ENCODE data around the gene UST. TPM values are rescaled to one million over a fixed set of nuclear protein-coding genes. Genes with fewer than 3 reads are reported as not detected.

UST gene
- total RNA-seq, 2 experiments from 2014 or later = 1.9 to 3.7 TPM

- no peak overlapping the region for H3K4me3 Mint-ChIP-seq
- ATAC-seq (ENCODE audit: poor library complexity) (no peak), DNase-seq (no peak)
- no peak for TF ChIP-seq CTCF (IDR thresholded peaks at IDR 0.05)
- H3K9me3 Mint-ChIP-seq = no peaks in the 10 kb centered on the region
- ChIA-PET POLR2A (interaction anchor here (0.9 kb wide), 1 partner anchor 10 kb away, joined by 4 read pairs; no protein-coding TSS in a partner anchor), CTCF (interaction anchor here (1.0 kb wide), 1 partner anchor 10 kb away, joined by 3 read pairs; no protein-coding TSS in a partner anchor)
- no peak overlapping the region for H3K27ac ChIP-seq (ENCODE audit: low read depth in 1 of 2, low read length in 2 of 2)
- H3K4me3 ChIP-seq (ENCODE audit: low read length) = no peak overlapping the region
- H3K9me3 ChIP-seq (ENCODE audit: control insufficient read depth in 1 of 2, insufficient read depth in 1 of 2, low read length in 2 of 2) = no peaks in the 10 kb centered on the region
- H3K27me3 Mint-ChIP-seq = no peaks in the 10 kb centered on the region
- H3K36me3 Mint-ChIP-seq (ENCODE audit: low read depth) = no peaks in the 10 kb centered on the region
- intact Hi-C loops (cut with DNase I, micrococcal nuclease) = no loop called here
- no peaks in the 10 kb centered on the region for H3K27me3 ChIP-seq (ENCODE audit: control insufficient read depth in 1 of 2, insufficient read depth in 2 of 2, low read length in 2 of 2)
- no peak overlapping the region for H3K27ac Mint-ChIP-seq
- H3K4me1 ChIP-seq (ENCODE audit: insufficient read depth, low read length) = peaks cover 36% of the 10 kb centered on the region
- peaks cover 45% of the 10 kb centered on the region for H3K4me1 Mint-ChIP-seq (ENCODE audit: low read depth)
- H3K36me3 ChIP-seq (ENCODE audit: insufficient read depth, low read length) = no peaks in the 10 kb centered on the region
Measured at GRCh38 chr6:149057464-149057840, 310.6 kb downstream of the UST start.

- DNase-seq = no peak
- ATAC-seq (ENCODE audit: poor library complexity) = no peak
- no peak for TF ChIP-seq CTCF (IDR thresholded peaks at IDR 0.05)
- POLR2A ChIA-PET = interaction anchor here (1.0 kb wide), 1 partner anchor 12 kb away, joined by 3 read pairs; no protein-coding TSS in a partner anchor
- CTCF ChIA-PET = interaction anchor here (1.1 kb wide), 1 partner anchor 372 kb away, joined by 6 read pairs; no protein-coding TSS in a partner anchor
- no peaks in the 10 kb centered on the region for H3K9me3 ChIP-seq (ENCODE audit: control insufficient read depth in 1 of 2, insufficient read depth in 1 of 2, low read length in 2 of 2)
- H3K4me3 Mint-ChIP-seq = peak overlapping the region; percentile 45
- no peaks in the 10 kb centered on the region for H3K36me3 Mint-ChIP-seq (ENCODE audit: low read depth)
- peaks cover 39% of the 10 kb centered on the region for H3K4me1 Mint-ChIP-seq (ENCODE audit: low read depth)
- intact Hi-C loops (cut with DNase I, micrococcal nuclease) = no loop called here
- H3K27ac Mint-ChIP-seq = peak overlapping the region; percentile 74
- no peaks in the 10 kb centered on the region for H3K36me3 ChIP-seq (ENCODE audit: insufficient read depth, low read length)
- H3K27me3 ChIP-seq (ENCODE audit: control insufficient read depth in 1 of 2, insufficient read depth in 2 of 2, low read length in 2 of 2) = no peaks in the 10 kb centered on the region
- peaks cover 29% of the 10 kb centered on the region for H3K4me1 ChIP-seq (ENCODE audit: insufficient read depth, low read length)
- H3K4me3 ChIP-seq (ENCODE audit: low read length) = no peak overlapping the region
- H3K27ac ChIP-seq (ENCODE audit: low read depth in 1 of 2, low read length in 2 of 2) = peak overlapping the region in 1 of 2 donors; percentile 51
- no peaks in the 10 kb centered on the region for H3K27me3 Mint-ChIP-seq
- H3K9me3 Mint-ChIP-seq = no peaks in the 10 kb centered on the region
Measured at GRCh38 chr6:149059557-149059956, 312.7 kb downstream of the UST start.

- Histone ChIP-seq H3K4me3 (ENCODE audit: low read length) (peak overlapping the region; percentile 35), H3K27ac (ENCODE audit: low read depth in 1 of 2, low read length in 2 of 2) (peak overlapping the region in 1 of 2 donors; percentile 51), H3K27me3 (ENCODE audit: control insufficient read depth in 1 of 2, insufficient read depth in 2 of 2, low read length in 2 of 2) (no peaks in the 10 kb centered on the region), H3K9me3 (ENCODE audit: control insufficient read depth in 1 of 2, insufficient read depth in 1 of 2, low read length in 2 of 2) (no peaks in the 10 kb centered on the region), H3K36me3 (ENCODE audit: insufficient read depth, low read length) (no peaks in the 10 kb centered on the region), H3K4me1 (ENCODE audit: insufficient read depth, low read length) (peaks cover 28% of the 10 kb centered on the region)
- intact Hi-C loops (cut with DNase I, micrococcal nuclease) = no loop called here
- peak; percentile 20 to 82 (median 40) for DNase-seq
- Mint-ChIP-seq H3K4me3 (peak overlapping the region; percentile 69), H3K27ac (peak overlapping the region; percentile 74), H3K27me3 (no peaks in the 10 kb centered on the region), H3K36me3 (ENCODE audit: low read depth) (no peaks in the 10 kb centered on the region), H3K4me1 (ENCODE audit: low read depth) (peaks cover 39% of the 10 kb centered on the region), H3K9me3 (no peaks in the 10 kb centered on the region)
- ATAC-seq (ENCODE audit: poor library complexity) = peak; percentile 84
- CTCF ChIA-PET = interaction anchor here (0.9 kb wide), 1 partner anchor 16 kb away, joined by 3 read pairs; no protein-coding TSS in a partner anchor
- POLR2A ChIA-PET = interaction anchor here (0.6 to 1.1 kb wide), 3 partner anchors 14 to 16 kb away, joined by 3 to 4 read pairs (median 3); no protein-coding TSS in a partner anchor
- TF ChIP-seq CTCF (IDR thresholded peaks at IDR 0.05) = no peak
Measured at GRCh38 chr6:149060300-149060984, 313.6 kb downstream of the UST start.

Measured in CD4-positive, alpha-beta T cell (primary cell).